ENCODE data around the gene TDP2. TPM values are rescaled to one million over a fixed set of nuclear protein-coding genes. Genes with fewer than 3 reads are reported as not detected.

Gene TDP2
- total RNA-seq, 1 donor from 2014 or later = 44.1 TPM

- Mint-ChIP-seq H3K27me3 (peaks cover 8% of the 10 kb centered on the region), H3K4me3 (no peak overlapping the region), H3K9me3 (peaks cover 4% of the 10 kb centered on the region), H3K27ac (no peak overlapping the region), H3K4me1 (ENCODE audit: unreplicated experiment) (peaks cover 5% of the 10 kb centered on the region), H3K36me3 (no peaks in the 10 kb centered on the region)
- TF ChIP-seq CTCF (conservative IDR thresholded peaks at IDR 0.05) = no peak
- no peak for DNase-seq (ENCODE audit: extremely low spot score, unreplicated experiment)
Observed at GRCh38 chr6:24613361-24614042, 53.2 kb downstream of the TDP2 start.

GRCh38 chr6:24610672-24611071, 56.0 kb downstream of the TDP2 start:
- no peak for TF ChIP-seq CTCF (conservative IDR thresholded peaks at IDR 0.05)
- no peak for DNase-seq (ENCODE audit: extremely low spot score, unreplicated experiment)
- Mint-ChIP-seq H3K27ac (no peak overlapping the region), H3K36me3 (no peaks in the 10 kb centered on the region), H3K4me1 (ENCODE audit: unreplicated experiment) (peaks cover 5% of the 10 kb centered on the region), H3K9me3 (peaks cover 4% of the 10 kb centered on the region), H3K27me3 (peaks cover 8% of the 10 kb centered on the region), H3K4me3 (no peak overlapping the region)

GRCh38 chr6:24607310-24608105, 59.2 kb downstream of the TDP2 start:
- Mint-ChIP-seq H3K27me3 (no peaks in the 10 kb centered on the region), H3K27ac (no peak overlapping the region)

GRCh38 chr6:24606200-24606930, 60.3 kb downstream of the TDP2 start:
- TF ChIP-seq CTCF (conservative IDR thresholded peaks at IDR 0.05) = no peak
- H3K36me3 Mint-ChIP-seq = no peaks in the 10 kb centered on the region
- H3K9me3 Mint-ChIP-seq = no peaks in the 10 kb centered on the region

More at GRCh38 chr6:24607310-24608105, 59.2 kb downstream of the TDP2 start:
- no peak for DNase-seq (ENCODE audit: extremely low spot score, unreplicated experiment)
- H3K4me3 Mint-ChIP-seq = no peak overlapping the region
- no peaks in the 10 kb centered on the region for H3K4me1 Mint-ChIP-seq (ENCODE audit: unreplicated experiment)
- no peak for TF ChIP-seq CTCF (conservative IDR thresholded peaks at IDR 0.05)
- H3K9me3 Mint-ChIP-seq = no peaks in the 10 kb centered on the region
- H3K36me3 Mint-ChIP-seq = no peaks in the 10 kb centered on the region

GRCh38 chr6:24603241-24603640, 63.5 kb downstream of the TDP2 start:
- no peak for DNase-seq (ENCODE audit: extremely low spot score, unreplicated experiment)
- TF ChIP-seq CTCF (conservative IDR thresholded peaks at IDR 0.05) = no peak
- Mint-ChIP-seq H3K4me3 (no peak overlapping the region), H3K27ac (no peak overlapping the region), H3K27me3 (no peaks in the 10 kb centered on the region), H3K9me3 (no peaks in the 10 kb centered on the region), H3K4me1 (ENCODE audit: unreplicated experiment) (no peaks in the 10 kb centered on the region), H3K36me3 (no peaks in the 10 kb centered on the region)

More at GRCh38 chr6:24606200-24606930, 60.3 kb downstream of the TDP2 start:
- no peak overlapping the region for H3K27ac Mint-ChIP-seq
- H3K4me3 Mint-ChIP-seq = no peak overlapping the region
- H3K27me3 Mint-ChIP-seq = no peaks in the 10 kb centered on the region
- no peak for DNase-seq (ENCODE audit: extremely low spot score, unreplicated experiment)
- H3K4me1 Mint-ChIP-seq (ENCODE audit: unreplicated experiment) = no peaks in the 10 kb centered on the region
